ENCODE measurements around the gene NDUFB3. TPM values are rescaled to one million over a fixed set of nuclear protein-coding genes. Genes with fewer than 3 reads are reported as not detected.
"Not testable (repeated sequence)": the region's sequence is repeated elsewhere in the genome, so short reads cannot be mapped to it uniquely, and the experiment has no call there.

The NDUFB3 gene
- total RNA-seq, 1 donor from 2014 or later = 69.1 TPM

- H3K27ac Mint-ChIP-seq (ENCODE audit: unreplicated experiment) = peak overlapping the region; percentile 35
- TF ChIP-seq CTCF (IDR thresholded peaks at IDR 0.05) = no peak
- H3K36me3 Mint-ChIP-seq (ENCODE audit: unreplicated experiment) = peaks cover 5% of the 10 kb centered on the region
- H3K4me3 Mint-ChIP-seq (ENCODE audit: unreplicated experiment) = no peak overlapping the region
- H3K9me3 Mint-ChIP-seq (ENCODE audit: unreplicated experiment) = no peaks in the 10 kb centered on the region
- H3K27me3 Mint-ChIP-seq (ENCODE audit: unreplicated experiment) = no peaks in the 10 kb centered on the region
- no peak for DNase-seq (ENCODE audit: extremely low spot score, unreplicated experiment)
- peaks cover 17% of the 10 kb centered on the region for H3K4me1 Mint-ChIP-seq (ENCODE audit: unreplicated experiment)
Observed at GRCh38 chr2:201057715-201058248, 14.0 kb upstream of the NDUFB3 start.

GRCh38 chr2:201058914-201059313, 12.9 kb upstream of the NDUFB3 start:
- Mint-ChIP-seq H3K4me3 (ENCODE audit: unreplicated experiment) (no peak overlapping the region), H3K9me3 (ENCODE audit: unreplicated experiment) (no peaks in the 10 kb centered on the region), H3K4me1 (ENCODE audit: unreplicated experiment) (peaks cover 17% of the 10 kb centered on the region), H3K27me3 (ENCODE audit: unreplicated experiment) (no peaks in the 10 kb centered on the region), H3K36me3 (ENCODE audit: unreplicated experiment) (peaks cover 4% of the 10 kb centered on the region), H3K27ac (ENCODE audit: unreplicated experiment) (no peak overlapping the region)
- DNase-seq (ENCODE audit: extremely low spot score, unreplicated experiment) = no peak
- TF ChIP-seq CTCF (IDR thresholded peaks at IDR 0.05) = no peak

- DNase-seq (ENCODE audit: extremely low spot score, unreplicated experiment) = no peak
- Mint-ChIP-seq H3K36me3 (ENCODE audit: unreplicated experiment) (peaks cover 4% of the 10 kb centered on the region), H3K4me1 (ENCODE audit: unreplicated experiment) (peaks cover 17% of the 10 kb centered on the region), H3K9me3 (ENCODE audit: unreplicated experiment) (no peaks in the 10 kb centered on the region), H3K27ac (ENCODE audit: unreplicated experiment) (peak overlapping the region; percentile 15), H3K27me3 (ENCODE audit: unreplicated experiment) (no peaks in the 10 kb centered on the region), H3K4me3 (ENCODE audit: unreplicated experiment) (no peak overlapping the region)
- no peak for TF ChIP-seq CTCF (IDR thresholded peaks at IDR 0.05)
Observed at GRCh38 chr2:201059961-201060755, 11.6 kb upstream of the NDUFB3 start.

GRCh38 chr2:201063516-201063915, 8.3 kb upstream of the NDUFB3 start:
- H3K4me1 Mint-ChIP-seq (ENCODE audit: unreplicated experiment); H3K36me3 Mint-ChIP-seq (ENCODE audit: unreplicated experiment); H3K9me3 Mint-ChIP-seq (ENCODE audit: unreplicated experiment); H3K4me3 Mint-ChIP-seq (ENCODE audit: unreplicated experiment); DNase-seq (ENCODE audit: extremely low spot score, unreplicated experiment); H3K27ac Mint-ChIP-seq (ENCODE audit: unreplicated experiment); H3K27me3 Mint-ChIP-seq (ENCODE audit: unreplicated experiment): not testable (repeated sequence)

- Mint-ChIP-seq H3K27ac (ENCODE audit: unreplicated experiment) (no peak overlapping the region), H3K36me3 (ENCODE audit: unreplicated experiment) (peaks cover 4% of the 10 kb centered on the region), H3K4me1 (ENCODE audit: unreplicated experiment) (peaks cover 15% of the 10 kb centered on the region), H3K27me3 (ENCODE audit: unreplicated experiment) (no peaks in the 10 kb centered on the region), H3K4me3 (ENCODE audit: unreplicated experiment) (no peak overlapping the region), H3K9me3 (ENCODE audit: unreplicated experiment) (no peaks in the 10 kb centered on the region)
- no peak for DNase-seq (ENCODE audit: extremely low spot score, unreplicated experiment)
- no peak for TF ChIP-seq CTCF (IDR thresholded peaks at IDR 0.05)
Observed at GRCh38 chr2:201064797-201065329, 6.9 kb upstream of the NDUFB3 start.
